GM18511 (cell line): Measurements from ENCODE around the gene DPEP1.
"Not testable (repeated sequence)": the region's sequence is repeated elsewhere in the genome, so short reads cannot be mapped to it uniquely, and the experiment has no call there.

ENCODE experiments used
- ATAC-seq: cut with Tn5 transposase; IDR thresholded peaks from one replicate; pipeline ENCODE4 v1.9.1; 2021; ENCODE audit warnings: mild to moderate bottlenecking, moderate library complexity; ENCODE audit not compliant: unreplicated experiment

The DPEP1 gene

GRCh38 chr16:89577055-89577759 is 36.2 kb upstream of the DPEP1 start:
- ATAC-seq: no peak

GRCh38 chr16:89579351-89579750 is 34.1 kb upstream of the DPEP1 start:
- no peak for ATAC-seq

GRCh38 chr16:89581045-89581695 is 32.3 kb upstream of the DPEP1 start:
- ATAC-seq: no peak

GRCh38 chr16:89581861-89582563 is 31.4 kb upstream of the DPEP1 start:
- ATAC-seq: no peak

GRCh38 chr16:89582614-89583196 is 30.7 kb upstream of the DPEP1 start:
- ATAC-seq: no peak

GRCh38 chr16:89583197-89583894 is 30.1 kb upstream of the DPEP1 start:
- ATAC-seq: no peak

- no peak for ATAC-seq
Measured at GRCh38 chr16:89583895-89584644, 29.4 kb upstream of the DPEP1 start.

GRCh38 chr16:89584768-89585549 is 28.5 kb upstream of the DPEP1 start:
- ATAC-seq: no peak

- ATAC-seq: no peak
Measured at GRCh38 chr16:89586218-89586617, 27.2 kb upstream of the DPEP1 start.

GRCh38 chr16:89586853-89587252 is 26.6 kb upstream of the DPEP1 start:
- no peak for ATAC-seq

- not testable (repeated sequence) for ATAC-seq
Measured at GRCh38 chr16:89587676-89588075, 25.8 kb upstream of the DPEP1 start.

GRCh38 chr16:89588413-89589109 is 24.9 kb upstream of the DPEP1 start:
- ATAC-seq: no peak

GRCh38 chr16:89589241-89589926 is 24.1 kb upstream of the DPEP1 start:
- ATAC-seq: no peak

GRCh38 chr16:89593841-89594240 is 19.6 kb upstream of the DPEP1 start:
- ATAC-seq: no peak

- no peak for ATAC-seq
Measured at GRCh38 chr16:89595330-89596060, 17.9 kb upstream of the DPEP1 start.

GRCh38 chr16:89596061-89596689 is 17.3 kb upstream of the DPEP1 start:
- ATAC-seq: no peak

- ATAC-seq: no peak
Measured at GRCh38 chr16:89596957-89597649, 16.3 kb upstream of the DPEP1 start.
